ENCODE data around the gene LAMB1.

The LAMB1 gene

DNA sequence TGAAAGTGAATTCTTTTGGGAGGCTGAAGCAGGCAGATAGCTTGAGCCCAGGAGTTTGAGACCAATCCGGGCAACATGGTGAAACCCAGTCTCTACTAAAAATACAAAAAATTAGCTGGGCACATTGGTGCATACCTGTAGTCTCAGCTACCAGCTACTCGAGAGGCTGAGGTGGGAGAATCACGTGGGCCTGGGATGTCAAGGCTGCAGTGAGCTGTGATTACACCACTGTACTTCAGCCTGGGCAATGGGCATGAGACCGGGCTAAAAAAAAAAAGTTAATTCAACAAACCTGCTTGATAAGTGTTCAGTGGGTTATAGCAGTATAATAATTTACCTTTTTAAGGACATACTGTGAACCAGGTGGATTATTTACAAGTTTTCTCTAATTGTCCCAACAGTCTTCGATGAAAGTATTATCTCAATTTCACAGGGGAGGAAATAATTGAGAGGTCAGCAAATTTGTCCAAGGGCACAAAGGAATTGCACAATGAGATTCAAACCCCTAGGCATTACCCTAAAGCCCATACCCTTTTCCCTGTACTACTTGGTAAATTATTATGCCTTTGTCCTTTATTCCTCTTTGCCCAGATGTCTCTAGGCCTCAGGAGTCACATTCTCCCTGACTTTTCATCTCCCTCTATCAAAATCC is 125.1 kb downstream of the LAMB1 start:
- DNase-seq (ENCODE audit: low read depth), result no peak

- DNase-seq (ENCODE audit: low read depth), result no peak
Observed at GRCh38 chr7:107876916-107877315, 126.0 kb downstream of the LAMB1 start.

DNA sequence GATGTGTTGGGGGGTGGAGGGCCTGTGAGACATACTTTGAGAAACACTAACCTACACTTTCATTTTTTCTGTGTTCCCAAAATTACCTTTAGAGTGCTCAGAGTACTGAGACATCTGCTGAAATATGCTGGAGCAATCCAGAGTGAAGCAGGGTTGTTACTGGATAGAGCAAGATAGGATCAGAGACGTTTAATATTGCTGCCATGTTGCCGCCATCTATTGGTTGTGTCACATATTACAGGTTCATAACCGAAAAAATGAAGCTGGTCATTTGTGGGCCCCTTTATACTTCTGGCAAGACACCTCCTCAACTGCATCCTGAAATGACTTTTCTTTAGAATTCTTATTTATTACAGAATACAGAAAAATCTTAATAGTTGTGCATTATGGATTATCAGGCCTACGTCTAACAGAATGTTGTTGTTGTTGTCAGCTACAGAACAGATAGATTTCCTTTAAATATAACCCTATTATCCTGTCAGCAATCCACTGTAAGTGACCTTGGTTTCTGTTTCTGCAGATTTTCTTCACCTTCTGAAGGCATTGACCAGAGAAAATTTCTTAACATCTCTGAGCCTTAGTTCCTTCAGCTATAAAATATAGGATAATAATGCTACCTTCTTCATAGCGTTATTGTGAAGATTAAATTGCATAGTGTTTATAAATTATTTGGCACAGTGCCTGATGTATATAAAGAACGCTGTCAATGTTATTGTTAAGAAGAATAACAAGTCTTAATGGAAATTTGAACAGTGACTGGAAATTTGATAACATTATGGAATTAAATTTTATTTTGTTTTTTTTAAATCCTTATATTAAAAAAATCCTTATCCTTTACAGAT is 128.1 kb downstream of the LAMB1 start:
- peak; percentile 51 for DNase-seq (ENCODE audit: low read depth)

GRCh38 chr7:107874111-107874510 is 128.8 kb downstream of the LAMB1 start:
- DNase-seq (ENCODE audit: low read depth), result no peak
